ENCODE results near the gene MRTFB. TPM values are rescaled to one million over a fixed set of nuclear protein-coding genes. Genes with fewer than 3 reads are reported as not detected.

The MRTFB gene
- total RNA-seq, 2 donors from 2014 or later: 21.6 to 21.7 TPM

DNA sequence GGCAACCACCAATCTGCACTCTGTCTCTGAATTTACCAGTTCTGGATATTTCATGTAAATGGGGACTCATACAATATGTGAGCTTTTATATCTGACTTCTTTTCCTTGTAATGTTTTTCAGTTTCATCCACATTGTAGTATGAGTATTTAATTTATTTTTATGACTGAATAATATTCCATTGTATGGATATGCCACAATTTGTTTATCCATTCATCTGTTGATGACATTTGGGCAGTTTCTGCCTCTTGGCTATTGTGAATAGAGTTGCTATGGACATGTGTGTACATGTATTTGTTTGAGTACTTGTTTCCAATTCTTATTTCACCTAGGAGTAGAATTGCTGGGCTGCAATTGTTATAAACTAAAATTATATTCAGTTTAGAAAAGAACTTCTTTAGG, 126.9 kb downstream of the MRTFB start:
- Mint-ChIP-seq H3K27me3 (no peaks in the 10 kb centered on the region), H3K4me1 (peaks cover 10% of the 10 kb centered on the region), H3K4me3 (no peak overlapping the region), H3K36me3 (ENCODE audit: low read depth) (peaks cover 9% of the 10 kb centered on the region), H3K27ac (no peak overlapping the region)
- no peak for ATAC-seq
- no peaks in the 10 kb centered on the region for H3K9me3 ChIP-seq (ENCODE audit: control insufficient read depth, low read length, poor library complexity, severe bottlenecking)
- no peak for DNase-seq

- peaks cover 5% of the 10 kb centered on the region for H3K4me1 Mint-ChIP-seq
- H3K4me3 Mint-ChIP-seq: no peak overlapping the region
- H3K27me3 Mint-ChIP-seq: no peaks in the 10 kb centered on the region
- no peak for DNase-seq
- H3K36me3 Mint-ChIP-seq (ENCODE audit: low read depth): peaks cover 9% of the 10 kb centered on the region
- no peaks in the 10 kb centered on the region for H3K9me3 ChIP-seq (ENCODE audit: control insufficient read depth, low read length, poor library complexity, severe bottlenecking)
- no peak for ATAC-seq
- H3K27ac Mint-ChIP-seq: no peak overlapping the region
Measured at GRCh38 chr16:14198572-14198971, 127.5 kb downstream of the MRTFB start.

- H3K9me3 ChIP-seq (ENCODE audit: control insufficient read depth, low read length, poor library complexity, severe bottlenecking): no peaks in the 10 kb centered on the region
- no peak overlapping the region for H3K27ac Mint-ChIP-seq
- DNase-seq (no peak), ATAC-seq (no peak)
- peaks cover 9% of the 10 kb centered on the region for H3K36me3 Mint-ChIP-seq (ENCODE audit: low read depth)
- H3K27me3 Mint-ChIP-seq: no peaks in the 10 kb centered on the region
- no peak overlapping the region for H3K4me3 Mint-ChIP-seq
- H3K4me1 Mint-ChIP-seq: peaks cover 5% of the 10 kb centered on the region
Measured at GRCh38 chr16:14199199-14199598, 128.1 kb downstream of the MRTFB start.

GRCh38 chr16:14199624-14200023, 128.5 kb downstream of the MRTFB start:
- no peaks in the 10 kb centered on the region for H3K9me3 ChIP-seq (ENCODE audit: control insufficient read depth, low read length, poor library complexity, severe bottlenecking)
- DNase-seq (no peak), ATAC-seq (no peak)
- Mint-ChIP-seq H3K27ac (no peak overlapping the region), H3K4me3 (no peak overlapping the region), H3K27me3 (no peaks in the 10 kb centered on the region), H3K4me1 (peaks cover 5% of the 10 kb centered on the region), H3K36me3 (ENCODE audit: low read depth) (peaks cover 9% of the 10 kb centered on the region)

DNA sequence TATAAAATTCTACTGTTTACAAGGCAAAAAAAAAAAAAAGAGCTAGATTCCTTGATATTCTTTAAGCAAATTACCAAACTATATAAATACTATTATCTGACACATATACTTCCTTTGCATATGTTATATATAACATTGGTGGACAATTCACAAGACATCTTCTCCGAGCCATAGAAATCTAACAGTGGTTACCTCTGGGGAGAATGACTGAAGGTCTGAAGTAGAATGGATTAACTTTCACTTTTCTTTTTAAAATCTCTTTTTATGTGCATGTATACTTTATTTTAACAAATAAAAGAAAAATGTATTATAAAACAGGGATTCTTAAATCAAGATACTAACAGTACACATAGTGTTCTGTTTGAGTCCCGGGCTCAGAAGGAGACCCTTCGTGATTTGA, 131.0 kb downstream of the MRTFB start:
- no peak overlapping the region for H3K4me3 Mint-ChIP-seq
- no peak for ATAC-seq
- peaks cover 9% of the 10 kb centered on the region for H3K36me3 Mint-ChIP-seq (ENCODE audit: low read depth)
- H3K9me3 ChIP-seq (ENCODE audit: control insufficient read depth, low read length, poor library complexity, severe bottlenecking): no peaks in the 10 kb centered on the region
- peaks cover 4% of the 10 kb centered on the region for H3K4me1 Mint-ChIP-seq
- no peak for DNase-seq
- H3K27me3 Mint-ChIP-seq: no peaks in the 10 kb centered on the region
- H3K27ac Mint-ChIP-seq: no peak overlapping the region

GRCh38 chr16:14202697-14203096, 131.6 kb downstream of the MRTFB start:
- peaks cover 7% of the 10 kb centered on the region for H3K4me1 Mint-ChIP-seq
- peaks cover 9% of the 10 kb centered on the region for H3K36me3 Mint-ChIP-seq (ENCODE audit: low read depth)
- H3K4me3 Mint-ChIP-seq: no peak overlapping the region
- ATAC-seq: no peak
- H3K27me3 Mint-ChIP-seq: no peaks in the 10 kb centered on the region
- no peak overlapping the region for H3K27ac Mint-ChIP-seq
- H3K9me3 ChIP-seq (ENCODE audit: control insufficient read depth, low read length, poor library complexity, severe bottlenecking): no peaks in the 10 kb centered on the region
- DNase-seq: no peak

DNA sequence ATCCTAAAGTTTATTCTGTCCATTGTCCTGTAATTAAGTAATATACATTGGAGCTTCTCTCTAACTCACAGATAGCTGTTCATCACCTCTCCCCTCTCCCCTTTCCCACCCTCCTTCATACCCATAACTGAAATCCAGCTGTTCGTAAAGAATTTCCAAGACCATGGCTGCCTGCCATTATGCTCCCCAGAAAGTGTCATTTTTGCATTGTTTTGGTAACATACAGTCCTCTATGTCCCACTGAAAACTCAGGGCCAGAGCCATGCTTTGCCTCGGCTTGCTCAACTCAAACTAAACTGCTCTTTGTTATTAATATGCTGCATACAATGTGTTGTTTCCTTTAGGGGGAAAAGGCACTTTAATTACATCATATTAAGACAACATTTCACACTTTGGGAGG, 132.0 kb downstream of the MRTFB start:
- Mint-ChIP-seq H3K36me3 (ENCODE audit: low read depth) (peaks cover 9% of the 10 kb centered on the region), H3K27me3 (no peaks in the 10 kb centered on the region), H3K4me3 (no peak overlapping the region), H3K27ac (no peak overlapping the region), H3K4me1 (peaks cover 7% of the 10 kb centered on the region)
- H3K9me3 ChIP-seq (ENCODE audit: control insufficient read depth, low read length, poor library complexity, severe bottlenecking): no peaks in the 10 kb centered on the region
- ATAC-seq: no peak
- no peak for DNase-seq

GRCh38 chr16:14205666-14206065, 134.5 kb downstream of the MRTFB start:
- no peak for ATAC-seq
- Mint-ChIP-seq H3K27ac (no peak overlapping the region), H3K4me1 (peaks cover 7% of the 10 kb centered on the region), H3K4me3 (no peak overlapping the region), H3K36me3 (ENCODE audit: low read depth) (no peaks in the 10 kb centered on the region), H3K27me3 (no peaks in the 10 kb centered on the region)
- no peaks in the 10 kb centered on the region for H3K9me3 ChIP-seq (ENCODE audit: control insufficient read depth, low read length, poor library complexity, severe bottlenecking)
- no peak for DNase-seq

GRCh38 chr16:14211856-14212543, 140.9 kb downstream of the MRTFB start:
- ATAC-seq (no peak), DNase-seq (no peak)
- Mint-ChIP-seq H3K27me3 (no peaks in the 10 kb centered on the region), H3K27ac (no peak overlapping the region), H3K36me3 (ENCODE audit: low read depth) (peaks cover 5% of the 10 kb centered on the region), H3K4me3 (no peak overlapping the region), H3K4me1 (peaks cover 3% of the 10 kb centered on the region)
- no peaks in the 10 kb centered on the region for H3K9me3 ChIP-seq (ENCODE audit: control insufficient read depth, low read length, poor library complexity, severe bottlenecking)

DNA sequence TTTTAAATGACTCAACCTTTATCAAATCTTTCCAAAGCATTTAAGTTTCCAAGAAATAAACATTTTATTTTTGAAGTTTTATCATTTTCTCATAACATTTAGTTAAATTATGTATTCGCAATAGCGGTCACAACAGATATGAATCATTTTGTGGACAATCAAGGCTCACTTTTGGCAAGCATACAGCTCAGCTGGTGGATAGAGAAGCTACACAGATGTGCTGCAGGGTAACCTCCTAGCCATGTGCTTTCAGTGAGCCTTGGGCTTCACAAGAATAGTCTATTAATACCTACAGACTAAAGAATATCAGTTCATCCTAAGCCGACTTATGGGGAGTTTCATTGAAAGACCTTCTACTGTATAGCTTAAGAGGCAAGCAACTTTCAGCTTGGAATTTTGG, 144.8 kb downstream of the MRTFB start:
- no peak overlapping the region for H3K4me3 Mint-ChIP-seq
- ATAC-seq (no peak), DNase-seq (no peak)

DNA sequence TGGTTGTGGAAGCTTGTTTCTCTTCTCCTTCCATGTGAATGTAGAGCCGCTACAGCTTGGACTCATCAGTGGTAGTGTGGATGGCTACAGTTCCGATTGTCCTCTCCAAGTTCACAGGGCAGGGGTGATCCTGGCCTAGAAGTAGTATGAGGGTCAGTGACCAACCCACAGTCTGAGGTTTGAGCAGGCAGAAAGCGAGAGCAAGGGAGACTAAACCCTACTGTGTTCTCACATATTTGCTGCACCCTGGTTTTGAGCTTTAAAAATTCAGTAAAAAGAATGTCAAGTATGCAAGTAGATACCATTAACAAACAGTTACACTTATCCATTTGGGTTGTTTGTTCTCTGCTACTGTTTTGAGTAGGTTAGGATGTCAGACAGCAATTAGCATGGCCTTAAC, 148.9 kb downstream of the MRTFB start:
- no peaks in the 10 kb centered on the region for H3K9me3 ChIP-seq (ENCODE audit: control insufficient read depth, low read length, poor library complexity, severe bottlenecking)
- ATAC-seq (no peak), DNase-seq (no peak)
- no peaks in the 10 kb centered on the region for H3K27me3 Mint-ChIP-seq
- H3K4me3 Mint-ChIP-seq: no peak overlapping the region
- H3K27ac Mint-ChIP-seq: no peak overlapping the region
- peaks cover 6% of the 10 kb centered on the region for H3K36me3 Mint-ChIP-seq (ENCODE audit: low read depth)
- no peaks in the 10 kb centered on the region for H3K4me1 Mint-ChIP-seq

More for the DNA sequence above, 144.8 kb downstream of the MRTFB start:
- H3K36me3 Mint-ChIP-seq (ENCODE audit: low read depth): peaks cover 7% of the 10 kb centered on the region
- H3K4me1 Mint-ChIP-seq: no peaks in the 10 kb centered on the region
- no peaks in the 10 kb centered on the region for H3K27me3 Mint-ChIP-seq
- no peaks in the 10 kb centered on the region for H3K9me3 ChIP-seq (ENCODE audit: control insufficient read depth, low read length, poor library complexity, severe bottlenecking)
- H3K27ac Mint-ChIP-seq: no peak overlapping the region

GRCh38 chr16:14223632-14224031, 152.5 kb downstream of the MRTFB start:
- peaks cover 6% of the 10 kb centered on the region for H3K36me3 Mint-ChIP-seq (ENCODE audit: low read depth)
- no peak overlapping the region for H3K4me3 Mint-ChIP-seq

GRCh38 chr16:14225457-14225856, 154.3 kb downstream of the MRTFB start:
- DNase-seq (no peak), ATAC-seq (no peak)
- no peak overlapping the region for H3K4me3 Mint-ChIP-seq
- peaks cover 4% of the 10 kb centered on the region for H3K36me3 Mint-ChIP-seq (ENCODE audit: low read depth)
- no peaks in the 10 kb centered on the region for H3K4me1 Mint-ChIP-seq
- H3K27me3 Mint-ChIP-seq: no peaks in the 10 kb centered on the region
- no peak overlapping the region for H3K27ac Mint-ChIP-seq
- no peaks in the 10 kb centered on the region for H3K9me3 ChIP-seq (ENCODE audit: control insufficient read depth, low read length, poor library complexity, severe bottlenecking)

More at GRCh38 chr16:14223632-14224031, 152.5 kb downstream of the MRTFB start:
- no peaks in the 10 kb centered on the region for H3K9me3 ChIP-seq (ENCODE audit: control insufficient read depth, low read length, poor library complexity, severe bottlenecking)
- H3K4me1 Mint-ChIP-seq: no peaks in the 10 kb centered on the region
- DNase-seq (no peak), ATAC-seq (no peak)
- H3K27ac Mint-ChIP-seq: no peak overlapping the region
- H3K27me3 Mint-ChIP-seq: no peaks in the 10 kb centered on the region

DNA sequence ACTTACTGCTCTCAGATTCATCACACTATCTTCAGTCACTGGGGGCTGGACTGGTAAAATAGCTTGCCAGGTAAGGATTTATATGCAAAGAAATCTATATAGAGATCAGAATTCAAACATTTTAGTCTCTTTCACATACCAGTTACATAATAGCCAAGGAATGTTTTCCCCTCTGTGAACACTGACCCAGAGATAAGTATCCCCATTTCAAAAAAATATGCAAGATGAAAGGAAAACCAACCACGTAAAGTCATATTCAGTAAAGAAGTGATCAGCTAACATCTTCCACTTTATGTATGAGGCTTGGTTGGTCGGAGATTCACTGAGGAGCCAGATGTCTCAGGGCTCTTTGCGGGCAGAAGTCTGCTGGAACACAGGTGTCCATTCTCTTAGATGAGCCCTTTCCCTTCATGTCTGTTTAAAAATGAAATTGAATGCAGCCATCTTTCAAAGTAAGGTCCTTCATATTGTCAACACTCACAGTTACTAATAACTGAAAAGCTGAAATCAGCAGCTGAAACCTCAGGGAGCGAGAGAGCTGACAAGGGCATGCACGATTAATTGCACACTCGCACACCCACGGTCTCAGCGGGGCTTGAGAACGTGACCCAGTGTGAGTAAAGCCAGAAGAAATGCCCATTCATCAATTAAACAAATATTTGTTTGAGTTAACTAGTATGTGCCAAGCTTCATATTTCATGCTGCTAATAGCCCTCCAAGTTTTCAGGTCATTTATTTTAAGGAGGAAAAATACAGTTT, 161.2 kb downstream of the MRTFB start:
- H3K9me3 ChIP-seq (ENCODE audit: control insufficient read depth, low read length, poor library complexity, severe bottlenecking): no peaks in the 10 kb centered on the region
- no peak for ATAC-seq
- Mint-ChIP-seq H3K36me3 (ENCODE audit: low read depth) (no peaks in the 10 kb centered on the region), H3K4me3 (no peak overlapping the region), H3K27me3 (no peaks in the 10 kb centered on the region), H3K4me1 (no peaks in the 10 kb centered on the region), H3K27ac (no peak overlapping the region)
- DNase-seq: no peak
